HepG2 (cell line): ENCODE results near the gene CKS1B. TPM values are rescaled to one million over a fixed set of nuclear protein-coding genes. Genes with fewer than 3 reads are reported as not detected.
A peak's percentile ranks its signal among the peaks of the same experiment; 100 is the strongest.

Source experiments
- ARNTL ChIP-seq: sonication (generic); formaldehyde crosslinking; IDR thresholded peaks from 2 replicates; pipeline ENCODE4 v1.4.0; 2020; ENCODE audit warnings: mild to moderate bottlenecking, missing genetic modification reagents
- CBX1 ChIP-seq: IDR thresholded peaks from one replicate; pipeline ENCODE4 v1.6.1; 2016; ENCODE audit warnings: antibody characterized with exemption, low read depth
- HNF4A ChIP-seq: sonication (generic); formaldehyde crosslinking; IDR thresholded peaks from 2 replicates; pipeline ENCODE4 v1.4.0; 2020; ENCODE audit warnings: missing genetic modification reagents
- KDM5A ChIP-seq: fragments of 200-600 bp; sonication (generic); IDR thresholded peaks from 2 replicates; pipeline ENCODE4 v1.7.0; 2018; ENCODE audit warnings: antibody characterized with exemption, mild to moderate bottlenecking, low read length, borderline replicate concordance
- NFIC ChIP-seq: IDR thresholded peaks from 2 replicates; pipeline ENCODE4 v1.6.1; 2012; ENCODE audit warnings: mild to moderate bottlenecking, low read length, inconsistent platforms
- PHF21A ChIP-seq: sonication (generic); formaldehyde crosslinking; IDR thresholded peaks from 2 replicates; pipeline ENCODE4 v1.5.0; 2020; ENCODE audit warnings: mild to moderate bottlenecking, missing genetic modification reagents
- RFXAP ChIP-seq: sonication (generic); formaldehyde crosslinking; IDR thresholded peaks from 2 replicates; pipeline ENCODE4 v1.4.0; 2020; ENCODE audit warnings: missing genetic modification reagents, borderline replicate concordance
- YY1 ChIP-seq: IDR thresholded peaks from 2 replicates; pipeline ENCODE4 v1.6.1; 2011; ENCODE audit warnings: low read length, low read depth, moderate library complexity, mild to moderate bottlenecking; ENCODE audit not compliant: insufficient read depth, insufficient replicate concordance
- ZFP82 ChIP-seq: sonication (generic); formaldehyde crosslinking; IDR thresholded peaks from 2 replicates; pipeline ENCODE4 v1.5.1; 2020; ENCODE audit warnings: mild to moderate bottlenecking, missing genetic modification reagents, borderline replicate concordance
- ZNF550 ChIP-seq: sonication (generic); formaldehyde crosslinking; IDR thresholded peaks from 2 replicates; pipeline ENCODE4 v1.4.0; 2020; ENCODE audit warnings: mild to moderate bottlenecking, missing genetic modification reagents, borderline replicate concordance
- ZNF672 ChIP-seq: sonication (generic); formaldehyde crosslinking; IDR thresholded peaks from 2 replicates; pipeline ENCODE4 v1.8.1; 2022; ENCODE audit warnings: missing genetic modification reagents
- polyA plus RNA-seq, 8 experiments: library from polyadenylated mRNA; depleted of rRNA in 3 of 8; stranded (reverse) in 7 of 8; unstranded in 1 of 8; fragments of >200 nt; fragmentation: Illumina TruSeq in 4 of 8; extraction: Trizol in 4 of 8; gene quantifications; 2 replicates each; pipeline versions ENCODE4 v1.2.1 to v1.2.3, GENCODE V29; 2011 to 2016; ENCODE audit warnings: low read depth in 4 of 8, missing spikeins in 1 of 8, mixed read lengths in 1 of 8; ENCODE audit not compliant: insufficient read depth in 1 of 8
- total RNA-seq, 5 experiments: library from RNA; depleted of rRNA; stranded (reverse); fragments of >200 nt; fragmentation: Illumina TruSeq; extraction: Trizol; gene quantifications; 2 replicates each; pipeline ENCODE4 v1.2.3, GENCODE V29; 2016; ENCODE audit warnings: low read depth in 1 of 5
- TF ChIP-seq, protein P1 (sequence below): sonication (generic); formaldehyde crosslinking; IDR thresholded peaks from 2 replicates; pipeline ENCODE4 v1.4.0; 2020; ENCODE audit warnings: mild to moderate bottlenecking, missing genetic modification reagents, borderline replicate concordance
- TF ChIP-seq, protein P2 (sequence below): sonication (generic); formaldehyde crosslinking; IDR thresholded peaks from 2 replicates; pipeline ENCODE4 v1.9.0; 2021; ENCODE audit warnings: missing genetic modification reagents, borderline replicate concordance
- TF ChIP-seq, protein P3 (sequence below): IDR thresholded peaks from 2 replicates; pipeline ENCODE4 v1.6.1; 2016
- TF ChIP-seq, protein P4 (sequence below): sonication (generic); formaldehyde crosslinking; conservative IDR thresholded peaks from 2 replicates; pipeline ENCODE4 v1.8.0; 2022; ENCODE audit warnings: missing genetic modification reagents
- TF ChIP-seq, protein P5 (sequence below): sonication (generic); formaldehyde crosslinking; IDR thresholded peaks from 2 replicates; pipeline ENCODE4 v1.4.0; 2020; ENCODE audit warnings: low read depth, mild to moderate bottlenecking, missing genetic modification reagents
- TF ChIP-seq, protein P6 (sequence below): sonication (generic); formaldehyde crosslinking; IDR thresholded peaks from 2 replicates; pipeline ENCODE4 v1.8.1; 2023; ENCODE audit warnings: mild to moderate bottlenecking, missing genetic modification reagents
- TF ChIP-seq, protein P7 (sequence below): sonication (generic); formaldehyde crosslinking; IDR thresholded peaks from 2 replicates; pipeline ENCODE4 v1.4.0; 2020; ENCODE audit warnings: missing genetic modification reagents

The CKS1B gene
- total and polyA plus RNA-seq, 2 of the 13 experiments (the other 11 are each of a cell fraction or from before 2014, with no cell fraction given), result 217 to 222 TPM

DNA sequence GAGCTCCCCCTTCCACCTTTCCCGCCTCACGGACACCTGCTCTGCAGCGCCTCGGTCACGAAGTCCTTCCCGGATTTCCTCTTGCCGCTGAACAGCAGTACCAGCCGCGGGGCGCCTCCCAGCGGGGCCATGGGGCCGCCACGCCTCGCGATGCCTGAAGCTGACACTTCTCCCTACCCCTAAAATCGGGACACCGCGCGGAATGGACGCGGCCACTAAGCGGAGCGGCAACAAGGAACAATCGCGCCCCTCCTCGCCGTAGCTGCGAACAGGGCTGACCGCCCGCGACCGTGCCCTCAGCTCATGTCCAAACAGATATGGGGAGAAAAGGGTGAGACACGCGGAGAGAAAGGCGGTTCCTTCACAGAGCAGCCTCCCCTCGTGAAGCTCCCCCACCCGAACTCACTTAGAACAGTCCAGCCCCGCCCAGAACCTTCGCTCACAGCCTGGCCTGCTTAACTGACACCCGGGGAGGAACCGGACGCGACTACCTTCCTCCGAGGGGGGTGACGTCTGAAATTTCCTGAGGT is 37.9 kb upstream of the CKS1B start, which contains the start of gene PMVK (continued):
- TF ChIP-seq, protein P1, sequence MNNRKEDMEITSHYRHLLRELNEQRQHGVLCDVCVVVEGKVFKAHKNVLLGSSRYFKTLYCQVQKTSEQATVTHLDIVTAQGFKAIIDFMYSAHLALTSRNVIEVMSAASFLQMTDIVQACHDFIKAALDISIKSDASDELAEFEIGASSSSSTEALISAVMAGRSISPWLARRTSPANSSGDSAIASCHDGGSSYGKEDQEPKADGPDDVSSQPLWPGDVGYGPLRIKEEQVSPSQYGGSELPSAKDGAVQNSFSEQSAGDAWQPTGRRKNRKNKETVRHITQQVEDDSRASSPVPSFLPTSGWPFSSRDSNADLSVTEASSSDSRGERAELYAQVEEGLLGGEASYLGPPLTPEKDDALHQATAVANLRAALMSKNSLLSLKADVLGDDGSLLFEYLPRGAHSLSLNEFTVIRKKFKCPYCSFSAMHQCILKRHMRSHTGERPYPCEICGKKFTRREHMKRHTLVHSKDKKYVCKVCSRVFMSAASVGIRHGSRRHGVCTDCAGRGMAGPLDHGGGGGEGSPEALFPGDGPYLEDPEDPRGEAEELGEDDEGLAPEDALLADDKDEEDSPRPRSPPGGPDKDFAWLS (CRISPR knock-in tag), result peak; percentile 97
- TF ChIP-seq KDM5A, result no peak
- peak; percentile 91 for TF ChIP-seq PHF21A (CRISPR knock-in tag)
- TF ChIP-seq, protein P2, sequence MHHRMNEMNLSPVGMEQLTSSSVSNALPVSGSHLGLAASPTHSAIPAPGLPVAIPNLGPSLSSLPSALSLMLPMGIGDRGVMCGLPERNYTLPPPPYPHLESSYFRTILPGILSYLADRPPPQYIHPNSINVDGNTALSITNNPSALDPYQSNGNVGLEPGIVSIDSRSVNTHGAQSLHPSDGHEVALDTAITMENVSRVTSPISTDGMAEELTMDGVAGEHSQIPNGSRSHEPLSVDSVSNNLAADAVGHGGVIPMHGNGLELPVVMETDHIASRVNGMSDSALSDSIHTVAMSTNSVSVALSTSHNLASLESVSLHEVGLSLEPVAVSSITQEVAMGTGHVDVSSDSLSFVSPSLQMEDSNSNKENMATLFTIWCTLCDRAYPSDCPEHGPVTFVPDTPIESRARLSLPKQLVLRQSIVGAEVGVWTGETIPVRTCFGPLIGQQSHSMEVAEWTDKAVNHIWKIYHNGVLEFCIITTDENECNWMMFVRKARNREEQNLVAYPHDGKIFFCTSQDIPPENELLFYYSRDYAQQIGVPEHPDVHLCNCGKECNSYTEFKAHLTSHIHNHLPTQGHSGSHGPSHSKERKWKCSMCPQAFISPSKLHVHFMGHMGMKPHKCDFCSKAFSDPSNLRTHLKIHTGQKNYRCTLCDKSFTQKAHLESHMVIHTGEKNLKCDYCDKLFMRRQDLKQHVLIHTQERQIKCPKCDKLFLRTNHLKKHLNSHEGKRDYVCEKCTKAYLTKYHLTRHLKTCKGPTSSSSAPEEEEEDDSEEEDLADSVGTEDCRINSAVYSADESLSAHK (CRISPR knock-in tag), result peak; percentile 85; the same call in 1 of the 2 replicates
- no peak; the same call in 1 of the 2 replicates for TF ChIP-seq NFIC
- no peak for TF ChIP-seq ZFP82
- TF ChIP-seq, protein P3, sequence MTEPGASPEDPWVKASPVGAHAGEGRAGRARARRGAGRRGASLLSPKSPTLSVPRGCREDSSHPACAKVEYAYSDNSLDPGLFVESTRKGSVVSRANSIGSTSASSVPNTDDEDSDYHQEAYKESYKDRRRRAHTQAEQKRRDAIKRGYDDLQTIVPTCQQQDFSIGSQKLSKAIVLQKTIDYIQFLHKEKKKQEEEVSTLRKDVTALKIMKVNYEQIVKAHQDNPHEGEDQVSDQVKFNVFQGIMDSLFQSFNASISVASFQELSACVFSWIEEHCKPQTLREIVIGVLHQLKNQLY (CRISPR knock-in tag), result peak; percentile 93
- TF ChIP-seq, protein P4, sequence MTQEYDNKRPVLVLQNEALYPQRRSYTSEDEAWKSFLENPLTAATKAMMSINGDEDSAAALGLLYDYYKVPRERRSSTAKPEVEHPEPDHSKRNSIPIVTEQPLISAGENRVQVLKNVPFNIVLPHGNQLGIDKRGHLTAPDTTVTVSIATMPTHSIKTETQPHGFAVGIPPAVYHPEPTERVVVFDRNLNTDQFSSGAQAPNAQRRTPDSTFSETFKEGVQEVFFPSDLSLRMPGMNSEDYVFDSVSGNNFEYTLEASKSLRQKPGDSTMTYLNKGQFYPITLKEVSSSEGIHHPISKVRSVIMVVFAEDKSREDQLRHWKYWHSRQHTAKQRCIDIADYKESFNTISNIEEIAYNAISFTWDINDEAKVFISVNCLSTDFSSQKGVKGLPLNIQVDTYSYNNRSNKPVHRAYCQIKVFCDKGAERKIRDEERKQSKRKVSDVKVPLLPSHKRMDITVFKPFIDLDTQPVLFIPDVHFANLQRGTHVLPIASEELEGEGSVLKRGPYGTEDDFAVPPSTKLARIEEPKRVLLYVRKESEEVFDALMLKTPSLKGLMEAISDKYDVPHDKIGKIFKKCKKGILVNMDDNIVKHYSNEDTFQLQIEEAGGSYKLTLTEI (CRISPR knock-in tag), result no peak
- TF ChIP-seq HNF4A (CRISPR knock-in tag), result peak; percentile 68
- TF ChIP-seq, protein P5, sequence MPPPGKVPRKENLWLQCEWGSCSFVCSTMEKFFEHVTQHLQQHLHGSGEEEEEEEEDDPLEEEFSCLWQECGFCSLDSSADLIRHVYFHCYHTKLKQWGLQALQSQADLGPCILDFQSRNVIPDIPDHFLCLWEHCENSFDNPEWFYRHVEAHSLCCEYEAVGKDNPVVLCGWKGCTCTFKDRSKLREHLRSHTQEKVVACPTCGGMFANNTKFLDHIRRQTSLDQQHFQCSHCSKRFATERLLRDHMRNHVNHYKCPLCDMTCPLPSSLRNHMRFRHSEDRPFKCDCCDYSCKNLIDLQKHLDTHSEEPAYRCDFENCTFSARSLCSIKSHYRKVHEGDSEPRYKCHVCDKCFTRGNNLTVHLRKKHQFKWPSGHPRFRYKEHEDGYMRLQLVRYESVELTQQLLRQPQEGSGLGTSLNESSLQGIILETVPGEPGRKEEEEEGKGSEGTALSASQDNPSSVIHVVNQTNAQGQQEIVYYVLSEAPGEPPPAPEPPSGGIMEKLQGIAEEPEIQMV (CRISPR knock-in tag), result peak; percentile 98
- TF ChIP-seq YY1, result peak; percentile 74
- peak; percentile 94 for TF ChIP-seq ARNTL
- TF ChIP-seq ZNF550 (CRISPR knock-in tag), result no peak
- TF ChIP-seq RFXAP (CRISPR knock-in tag), result peak; percentile 93; the same call in 1 of the 2 replicates
- TF ChIP-seq CBX1, result peak; percentile 90
- peak; percentile 95 for TF ChIP-seq ZNF672 (CRISPR knock-in tag)
- TF ChIP-seq, protein P6, sequence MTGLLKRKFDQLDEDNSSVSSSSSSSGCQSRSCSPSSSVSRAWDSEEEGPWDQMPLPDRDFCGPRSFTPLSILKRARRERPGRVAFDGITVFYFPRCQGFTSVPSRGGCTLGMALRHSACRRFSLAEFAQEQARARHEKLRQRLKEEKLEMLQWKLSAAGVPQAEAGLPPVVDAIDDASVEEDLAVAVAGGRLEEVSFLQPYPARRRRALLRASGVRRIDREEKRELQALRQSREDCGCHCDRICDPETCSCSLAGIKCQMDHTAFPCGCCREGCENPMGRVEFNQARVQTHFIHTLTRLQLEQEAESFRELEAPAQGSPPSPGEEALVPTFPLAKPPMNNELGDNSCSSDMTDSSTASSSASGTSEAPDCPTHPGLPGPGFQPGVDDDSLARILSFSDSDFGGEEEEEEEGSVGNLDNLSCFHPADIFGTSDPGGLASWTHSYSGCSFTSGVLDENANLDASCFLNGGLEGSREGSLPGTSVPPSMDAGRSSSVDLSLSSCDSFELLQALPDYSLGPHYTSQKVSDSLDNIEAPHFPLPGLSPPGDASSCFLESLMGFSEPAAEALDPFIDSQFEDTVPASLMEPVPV (CRISPR knock-in tag), result peak; percentile 99
- TF ChIP-seq, protein P7, sequence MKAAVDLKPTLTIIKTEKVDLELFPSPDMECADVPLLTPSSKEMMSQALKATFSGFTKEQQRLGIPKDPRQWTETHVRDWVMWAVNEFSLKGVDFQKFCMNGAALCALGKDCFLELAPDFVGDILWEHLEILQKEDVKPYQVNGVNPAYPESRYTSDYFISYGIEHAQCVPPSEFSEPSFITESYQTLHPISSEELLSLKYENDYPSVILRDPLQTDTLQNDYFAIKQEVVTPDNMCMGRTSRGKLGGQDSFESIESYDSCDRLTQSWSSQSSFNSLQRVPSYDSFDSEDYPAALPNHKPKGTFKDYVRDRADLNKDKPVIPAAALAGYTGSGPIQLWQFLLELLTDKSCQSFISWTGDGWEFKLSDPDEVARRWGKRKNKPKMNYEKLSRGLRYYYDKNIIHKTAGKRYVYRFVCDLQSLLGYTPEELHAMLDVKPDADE, result peak; percentile 68; the same call in 1 of the 2 replicates
